ENCODE results near the gene HCN4.

GRCh38 chr15:73344056-73344455 lies 24.7 kb downstream of the HCN4 start:
- TF ChIP-seq ETS1 (IDR thresholded peaks at IDR 0.05) = no peak
- TF ChIP-seq POLR2AphosphoS5 (IDR thresholded peaks at IDR 0.05; ENCODE audit: low read depth) = no peak
- TF ChIP-seq EZH2 (IDR thresholded peaks at IDR 0.05; ENCODE audit: low read depth, unreplicated experiment) = no peak
- no peak for TF ChIP-seq CTCF (conservative IDR thresholded peaks at IDR 0.05; ENCODE audit: low read depth in 2 of 2)
- no peak for TF ChIP-seq ZNF114 (CRISPR knock-in tag; IDR thresholded peaks at IDR 0.05)
- TF ChIP-seq JUNB (IDR thresholded peaks at IDR 0.05; ENCODE audit: unreplicated experiment) = no peak
- TF ChIP-seq REST (IDR thresholded peaks at IDR 0.05; ENCODE audit: unreplicated experiment) = no peak

All from GM23338 (cell line).